ENCODE data around the gene SLC30A7.

DNA sequence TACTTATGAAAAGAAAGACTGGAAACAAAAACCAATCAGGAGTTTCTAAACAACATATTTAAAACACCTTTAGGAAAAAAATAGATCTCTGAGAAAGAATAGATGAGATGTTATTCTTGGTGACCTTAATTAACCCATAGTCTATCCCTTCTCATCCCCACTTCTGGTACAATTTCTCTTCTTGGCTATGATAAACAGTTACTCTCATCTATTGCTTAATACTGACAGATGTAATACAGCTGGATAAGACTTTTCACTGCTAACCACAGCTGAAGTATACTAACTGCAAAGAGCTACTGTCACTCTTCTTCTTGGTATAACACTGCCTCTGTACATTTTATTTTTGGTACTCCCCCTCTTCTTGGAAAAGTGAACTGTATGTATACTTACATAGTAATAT, 16.5 kb upstream of the SLC30A7 start:
- TF ChIP-seq CTCF (IDR thresholded peaks at IDR 0.05) (no peak), POLR2A (IDR thresholded peaks at IDR 0.05) (no peak), POLR2AphosphoS5 (IDR thresholded peaks at IDR 0.05) (no peak)

All from prostate gland (tissue), 2 donors.